Spleen (tissue), 7 donors: ENCODE measurements around the gene MCF2L.

Experiments used
- POLR2A ChIP-seq, 3 donors: fragments of 450-650 bp; IDR thresholded peaks; one replicate each; pipeline ENCODE4 v1.5.1; 2017; ENCODE audit warnings: antibody characterized with exemption in 3 of 3, mild to moderate bottlenecking in 1 of 3
- POLR2AphosphoS5 ChIP-seq, 3 donors: sonication (generic); formaldehyde crosslinking; IDR thresholded peaks; one replicate each; pipeline ENCODE4 v1.5.1; 2017; ENCODE audit warnings: antibody characterized with exemption in 3 of 3
- TF ChIP-seq, protein P1 (sequence below), 11 experiments: fragments of 200-600 bp in 7 of 11; fragments of 450-650 bp in 4 of 11; sonication (generic) in 4 of 11; IDR thresholded peaks in 8 of 11; conservative IDR thresholded peaks in 3 of 11; 1 replicate in 7 of 11; 2 replicates in 4 of 11; pipeline versions ENCODE4 v1.4.0 to v1.8.0; 2016 to 2021; ENCODE audit warnings: antibody characterized with exemption in 11 of 11, inconsistent platforms in 4 of 11, mild to moderate bottlenecking in 1 of 11
- donor health status: DM: no; HTN: no; CAD: no; lungs with moderate emphysema.
- donor health status: DM: no; HTN: no; CAD: no.
- donor health status: DM: no; HTN: no; CAD: no.

DNA sequence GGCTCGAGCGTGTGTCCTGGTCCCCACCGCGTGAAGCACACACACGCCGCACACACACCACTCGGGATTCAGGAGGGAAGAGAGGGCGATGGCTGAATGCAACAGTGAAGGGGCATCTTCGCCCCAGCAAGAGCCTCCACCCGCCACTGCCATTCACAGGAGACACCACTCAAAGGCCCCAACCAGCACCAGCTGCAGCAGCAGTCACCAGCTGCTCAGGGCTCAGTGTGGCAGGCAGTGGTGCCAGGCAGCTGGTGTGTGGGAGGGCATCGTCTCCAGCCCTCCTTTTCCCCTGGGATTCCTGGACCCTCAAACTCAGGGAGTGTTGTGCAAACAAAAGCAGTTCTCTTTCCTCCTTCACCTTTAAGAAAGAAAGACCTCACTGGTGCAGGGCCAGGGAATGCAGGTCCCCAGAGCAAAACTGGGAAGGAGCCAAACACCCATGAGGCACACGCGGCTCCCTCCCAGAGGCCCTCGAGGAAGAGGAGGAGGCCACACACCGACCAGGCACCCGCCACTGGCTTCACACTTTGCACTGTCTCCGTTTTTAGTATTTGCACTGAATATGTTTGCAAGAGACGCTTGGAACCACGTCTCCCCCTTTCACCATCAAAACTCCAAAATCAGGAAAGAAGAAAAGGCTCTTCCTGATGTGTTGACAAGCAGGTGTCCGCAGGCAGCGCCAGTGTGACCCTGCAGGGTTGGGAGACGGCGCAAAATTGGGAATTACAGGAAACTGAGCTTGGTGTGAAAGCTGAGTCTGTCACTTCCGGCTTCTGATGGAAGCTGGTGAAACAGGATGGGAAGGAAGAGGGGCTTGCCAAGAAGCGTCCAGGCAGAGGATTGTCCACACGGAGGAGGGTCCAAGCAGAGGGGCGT, 110.1 kb downstream of the MCF2L start:
- no peak for TF ChIP-seq POLR2AphosphoS5 (IDR thresholded peaks at IDR 0.05)
- TF ChIP-seq POLR2A (IDR thresholded peaks at IDR 0.05): no peak
- TF ChIP-seq, protein P1, sequence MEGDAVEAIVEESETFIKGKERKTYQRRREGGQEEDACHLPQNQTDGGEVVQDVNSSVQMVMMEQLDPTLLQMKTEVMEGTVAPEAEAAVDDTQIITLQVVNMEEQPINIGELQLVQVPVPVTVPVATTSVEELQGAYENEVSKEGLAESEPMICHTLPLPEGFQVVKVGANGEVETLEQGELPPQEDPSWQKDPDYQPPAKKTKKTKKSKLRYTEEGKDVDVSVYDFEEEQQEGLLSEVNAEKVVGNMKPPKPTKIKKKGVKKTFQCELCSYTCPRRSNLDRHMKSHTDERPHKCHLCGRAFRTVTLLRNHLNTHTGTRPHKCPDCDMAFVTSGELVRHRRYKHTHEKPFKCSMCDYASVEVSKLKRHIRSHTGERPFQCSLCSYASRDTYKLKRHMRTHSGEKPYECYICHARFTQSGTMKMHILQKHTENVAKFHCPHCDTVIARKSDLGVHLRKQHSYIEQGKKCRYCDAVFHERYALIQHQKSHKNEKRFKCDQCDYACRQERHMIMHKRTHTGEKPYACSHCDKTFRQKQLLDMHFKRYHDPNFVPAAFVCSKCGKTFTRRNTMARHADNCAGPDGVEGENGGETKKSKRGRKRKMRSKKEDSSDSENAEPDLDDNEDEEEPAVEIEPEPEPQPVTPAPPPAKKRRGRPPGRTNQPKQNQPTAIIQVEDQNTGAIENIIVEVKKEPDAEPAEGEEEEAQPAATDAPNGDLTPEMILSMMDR (IDR thresholded peaks at IDR 0.05 in 8 of 11, conservative IDR thresholded peaks at IDR 0.05 in 3 of 11): no peak
